Daoy (cell line): ENCODE measurements around the gene RPL34. TPM values are rescaled to one million over a fixed set of nuclear protein-coding genes. Genes with fewer than 3 reads are reported as not detected.
A peak's percentile ranks its signal among the peaks of the same experiment; 100 is the strongest.

Experiments
- DNase-seq: peaks from one replicate; pipeline ENCODE4 v3.0.0-alpha.2; 2015; ENCODE audit warnings: low read depth
- total RNA-seq: library from RNA; depleted of rRNA; stranded (reverse); fragments of >200 nt; shearing (Covaris generic); gene quantifications from 2 replicates; pipeline ENCODE4 v1.2.3, GENCODE V29; 2014; rRNA removed

RPL34 gene
- total RNA-seq, 1 experiment from 2014 or later = 621 TPM

- no peak for DNase-seq
Measured at GRCh38 chr4:108624263-108625056, 4.1 kb downstream of the RPL34 start.

- no peak for DNase-seq
Measured at GRCh38 chr4:108626056-108626455, 5.7 kb downstream of the RPL34 start.

GRCh38 chr4:108628411-108628810, 8.0 kb downstream of the RPL34 start:
- no peak for DNase-seq

GRCh38 chr4:108635070-108635655, 14.8 kb downstream of the RPL34 start:
- DNase-seq = no peak

- no peak for DNase-seq
Measured at GRCh38 chr4:108636246-108636645, 15.9 kb downstream of the RPL34 start.

GRCh38 chr4:108637856-108638255, 17.5 kb downstream of the RPL34 start:
- no peak for DNase-seq

GRCh38 chr4:108644237-108644636, 23.9 kb downstream of the RPL34 start:
- DNase-seq = no peak

GRCh38 chr4:108646706-108647105, 26.3 kb downstream of the RPL34 start:
- no peak for DNase-seq

- DNase-seq = no peak
Measured at GRCh38 chr4:108649863-108650211, 29.5 kb downstream of the RPL34 start.

- peak; percentile 89 for DNase-seq
Measured at GRCh38 chr4:108650212-108651013, 30.0 kb downstream of the RPL34 start, which contains the start of gene OSTC. TSS of gene OSTC (plus strand) at chr4:108650599. CDS start at chr4:108650656, 57 bp downstream.

- peak; percentile 9 for DNase-seq
Measured at GRCh38 chr4:108651014-108651791, 30.8 kb downstream of the RPL34 start.

GRCh38 chr4:108662629-108663028, 42.3 kb downstream of the RPL34 start:
- no peak for DNase-seq

GRCh38 chr4:108674356-108674977, 54.1 kb downstream of the RPL34 start:
- DNase-seq = no peak

Other genes with a start within 250 kb of the RPL34 start
- gene OSTC, start 30.0 kb downstream of the RPL34 start, total RNA-seq = 88.9 and 105 TPM in 2 replicates
- gene ETNPPL, start 142.5 kb downstream of the RPL34 start, total RNA-seq = 0.11 TPM in 1 of 2 replicates, not detected in the other